CD4-positive, CD25-positive, alpha-beta regulatory T cell (primary cell): ENCODE data around the gene OTUD5. TPM values are rescaled to one million over a fixed set of nuclear protein-coding genes. Genes with fewer than 3 reads are reported as not detected.
"Not testable (repeated sequence)": the region's sequence is repeated elsewhere in the genome, so short reads cannot be mapped to it uniquely, and the experiment has no call there.

Experiments used
- ATAC-seq, 2 donors: fragments of 150-1000 bp; cut with Tn5 transposase; one replicate each; pipeline ENCODE4 v1.10.0; 2021; ENCODE audit warnings: low read depth in 2 of 2, moderate number of reproducible peaks in 2 of 2, moderate library complexity in 1 of 2
- DNase-seq, 3 donors: peaks; one replicate each; pipeline versions ENCODE4 v3.0.0 to v3.0.0-alpha.2; 2012 to 2022; ENCODE audit warnings: mixed read lengths in 1 of 3
- H3K27ac ChIP-seq: one replicate; pipeline ENCODE4 v1.7.0; 2013; ENCODE audit warnings: mild to moderate bottlenecking, low read length; ENCODE audit not compliant: insufficient read depth, poor library complexity, severe bottlenecking
- H3K27me3 ChIP-seq: one replicate; pipeline ENCODE4 v1.7.0; 2013; ENCODE audit warnings: low read length; ENCODE audit not compliant: control insufficient read depth, insufficient read depth
- H3K36me3 ChIP-seq: one replicate; pipeline ENCODE4 v1.7.0; 2013; ENCODE audit warnings: mild to moderate bottlenecking, low read length, moderate library complexity; ENCODE audit not compliant: control insufficient read depth, insufficient read depth
- H3K4me1 ChIP-seq: 2 replicates; pipeline ENCODE4 v1.7.0; 2013; ENCODE audit warnings: mild to moderate bottlenecking, low read length; ENCODE audit not compliant: insufficient read depth, control insufficient read depth, poor library complexity, severe bottlenecking
- H3K4me3 ChIP-seq: one replicate; pipeline ENCODE4 v1.7.0; 2013; ENCODE audit warnings: low read depth, mild to moderate bottlenecking, low read length, moderate library complexity
- H3K9me3 ChIP-seq, 2 experiments: 1 replicate in 1 of 2; 2 replicates in 1 of 2; pipeline ENCODE4 v1.7.0; 2013; ENCODE audit warnings: low read length in 2 of 2, mild to moderate bottlenecking in 1 of 2, moderate library complexity in 1 of 2; ENCODE audit not compliant: control insufficient read depth in 2 of 2
- H3K27ac Mint-ChIP-seq, 3 donors: one replicate each; pipeline ENCODE4 v1.8.0; 2020 to 2022; ENCODE audit warnings: mild to moderate bottlenecking in 3 of 3, mixed read lengths in 3 of 3, moderate library complexity in 2 of 3
- H3K27me3 Mint-ChIP-seq: one replicate; pipeline ENCODE4 v1.8.0; 2022; ENCODE audit warnings: mild to moderate bottlenecking, mixed read lengths
- H3K36me3 Mint-ChIP-seq: one replicate; pipeline ENCODE4 v1.8.0; 2020; ENCODE audit warnings: mixed read lengths
- H3K4me1 Mint-ChIP-seq, 4 donors: one replicate each; pipeline ENCODE4 v1.8.0; 2020 to 2022; ENCODE audit warnings: mixed read lengths in 4 of 4, mild to moderate bottlenecking in 1 of 4
- H3K4me3 Mint-ChIP-seq, 4 donors: one replicate each; pipeline ENCODE4 v1.8.0; 2020 to 2022; ENCODE audit warnings: mild to moderate bottlenecking in 4 of 4, mixed read lengths in 4 of 4, moderate library complexity in 3 of 4
- H3K9me3 Mint-ChIP-seq, 7 donors: one replicate each; pipeline ENCODE4 v1.8.0; 2020 to 2022; ENCODE audit warnings: mixed read lengths in 7 of 7, mild to moderate bottlenecking in 3 of 7, moderate library complexity in 2 of 7
- polyA plus RNA-seq, 4 donors: library from polyadenylated mRNA; unstranded; fragments of 300-500 nt; fragmentation: Illumina TruSeq; gene quantifications; one replicate each; pipeline ENCODE4 v1.2.3, GENCODE V29; 2021
- total RNA-seq: library from RNA; stranded (reverse); gene quantifications from one replicate; pipeline ENCODE4 v1.2.3, GENCODE V29; 2022

Gene OTUD5
- total and polyA plus RNA-seq, 5 donors from 2014 or later = 20.2 to 110 (median 31.1) TPM

- peak overlapping the region; percentile 65 for H3K27ac ChIP-seq
- ATAC-seq = no peak
- H3K27ac Mint-ChIP-seq = peak overlapping the region; percentile 59 to 93 (median 88)
- peak overlapping the region; percentile 85 to 99 (median 92) for H3K4me3 Mint-ChIP-seq
- H3K9me3 Mint-ChIP-seq = peaks cover 0 to 2% (median 0%) of the 10 kb centered on the region in 7 donors
- H3K27me3 Mint-ChIP-seq = no peaks in the 10 kb centered on the region
- H3K27me3 ChIP-seq = no peaks in the 10 kb centered on the region
- H3K36me3 ChIP-seq = peaks cover 3% of the 10 kb centered on the region
- peaks cover 6% of the 10 kb centered on the region for H3K4me1 ChIP-seq
- DNase-seq = no peak
- no peaks in the 10 kb centered on the region for H3K36me3 Mint-ChIP-seq
- H3K4me3 ChIP-seq = peak overlapping the region; percentile 76
- peaks cover 6 to 24% (median 7%) of the 10 kb centered on the region in 4 donors for H3K4me1 Mint-ChIP-seq
- no peaks in the 10 kb centered on the region for H3K9me3 ChIP-seq
Observed at GRCh38 chrX:48890296-48890925, 67.0 kb downstream of the OTUD5 start.

- not testable (repeated sequence) for H3K9me3 ChIP-seq, H3K27ac ChIP-seq, H3K4me3 Mint-ChIP-seq, H3K27me3 Mint-ChIP-seq, H3K36me3 ChIP-seq, H3K36me3 Mint-ChIP-seq, H3K27me3 ChIP-seq, ATAC-seq, H3K9me3 Mint-ChIP-seq, H3K4me1 ChIP-seq, DNase-seq, H3K4me3 ChIP-seq, H3K4me1 Mint-ChIP-seq, H3K27ac Mint-ChIP-seq
Observed at GRCh38 chrX:48886586-48886985, 70.8 kb downstream of the OTUD5 start.

- Histone ChIP-seq H3K27ac (no peak overlapping the region), H3K27me3 (no peaks in the 10 kb centered on the region), H3K9me3 (no peaks in the 10 kb centered on the region), H3K4me3 (no peak overlapping the region), H3K4me1 (no peaks in the 10 kb centered on the region), H3K36me3 (no peaks in the 10 kb centered on the region)
- no peak overlapping the region for H3K27ac Mint-ChIP-seq
- no peak overlapping the region for H3K4me3 Mint-ChIP-seq
- no peak for ATAC-seq
- no peaks in the 10 kb centered on the region for H3K36me3 Mint-ChIP-seq
- no peaks in the 10 kb centered on the region for H3K9me3 Mint-ChIP-seq
- no peaks in the 10 kb centered on the region for H3K4me1 Mint-ChIP-seq
- no peaks in the 10 kb centered on the region for H3K27me3 Mint-ChIP-seq
- no peak for DNase-seq
Observed at GRCh38 chrX:48883729-48884128, 73.7 kb downstream of the OTUD5 start.

- H3K4me3 ChIP-seq, H3K36me3 ChIP-seq, H3K4me3 Mint-ChIP-seq, H3K9me3 ChIP-seq, H3K4me1 Mint-ChIP-seq, H3K4me1 ChIP-seq, H3K27me3 ChIP-seq, ATAC-seq, H3K36me3 Mint-ChIP-seq, H3K27ac ChIP-seq, H3K9me3 Mint-ChIP-seq, DNase-seq, H3K27me3 Mint-ChIP-seq: not testable (repeated sequence)
- H3K27ac Mint-ChIP-seq = peak overlapping the region in 1 of 3 donors; percentile 43
Observed at GRCh38 chrX:48876944-48877343, 80.5 kb downstream of the OTUD5 start.

Other genes starting within 250 kb of the OTUD5 start
- not detected for gene GLOD5, start 195.9 kb downstream of the OTUD5 start, total RNA-seq
- gene GLOD5, start 195.9 kb downstream of the OTUD5 start, polyA plus RNA-seq = not detected
- gene GATA1, start 171.0 kb downstream of the OTUD5 start, total RNA-seq = 0.67 TPM
- not detected for gene GATA1, start 171.0 kb downstream of the OTUD5 start, polyA plus RNA-seq
- gene HDAC6, start 155.5 kb downstream of the OTUD5 start, total RNA-seq = 86.6 TPM
- gene HDAC6, start 155.5 kb downstream of the OTUD5 start, polyA plus RNA-seq = 10 to 100 TPM; 12.6 to 22.0 (median 17.7) TPM
- not detected for gene ERAS, start 131.1 kb downstream of the OTUD5 start, total RNA-seq
- not detected for gene ERAS, start 131.1 kb downstream of the OTUD5 start, polyA plus RNA-seq
- 2.6 TPM for gene PCSK1N, start 122.0 kb downstream of the OTUD5 start, total RNA-seq
- gene PCSK1N, start 122.0 kb downstream of the OTUD5 start, polyA plus RNA-seq = 1 to 10 TPM; 1.4 to 9.2 (median 4.4) TPM
- gene TIMM17B, start 59.8 kb downstream of the OTUD5 start, total RNA-seq = 31.4 TPM
- 10 to 100 TPM; 47.6 to 65.1 (median 55.2) TPM for gene TIMM17B, start 59.8 kb downstream of the OTUD5 start, polyA plus RNA-seq
- 70.0 TPM for gene PQBP1, start 59.7 kb downstream of the OTUD5 start, total RNA-seq
- 10 to 100 TPM; 83.7 to 98.9 (median 95.8) TPM for gene PQBP1, start 59.7 kb downstream of the OTUD5 start, polyA plus RNA-seq
- 50.0 TPM for gene SLC35A2, start 46.0 kb downstream of the OTUD5 start, total RNA-seq
- gene SLC35A2, start 46.0 kb downstream of the OTUD5 start, polyA plus RNA-seq = 10 to 100 TPM in 2 of 4 donors, 1 to 10 TPM in 2; 7.4 to 13.8 (median 9.0) TPM
- gene PIM2, start 38.6 kb downstream of the OTUD5 start, total RNA-seq = 391 TPM
- gene PIM2, start 38.6 kb downstream of the OTUD5 start, polyA plus RNA-seq = 100 to 1,000 TPM; 475 to 549 (median 501) TPM
- gene KCND1, start 14.2 kb upstream of the OTUD5 start, total RNA-seq = 2.3 TPM
- gene KCND1, start 14.2 kb upstream of the OTUD5 start, polyA plus RNA-seq = under 1 TPM; 0.05 to 0.11 (median 0.07) TPM
- gene GRIPAP1, start 44.7 kb upstream of the OTUD5 start, total RNA-seq = 126 TPM
- gene GRIPAP1, start 44.7 kb upstream of the OTUD5 start, polyA plus RNA-seq = 10 to 100 TPM in 1 of 4 donors, 1 to 10 TPM in 3; 8.3 to 10.6 (median 9.2) TPM
- 44.2 TPM for gene TFE3, start 85.8 kb upstream of the OTUD5 start, total RNA-seq
- gene TFE3, start 85.8 kb upstream of the OTUD5 start, polyA plus RNA-seq = 1 to 10 TPM; 3.4 to 5.1 (median 4.4) TPM
- gene CCDC120, start 101.4 kb upstream of the OTUD5 start, total RNA-seq = 10.2 TPM
- under 1 TPM; 0.13 to 0.34 (median 0.30) TPM for gene CCDC120, start 101.4 kb upstream of the OTUD5 start, polyA plus RNA-seq
- 20.4 TPM for gene PRAF2, start 116.4 kb upstream of the OTUD5 start, total RNA-seq
- 10 to 100 TPM; 40.6 to 49.4 (median 44.0) TPM for gene PRAF2, start 116.4 kb upstream of the OTUD5 start, polyA plus RNA-seq
- 85.6 TPM for gene WDR45, start 122.3 kb upstream of the OTUD5 start, total RNA-seq
- 10 to 100 TPM; 62.8 to 72.1 (median 68.2) TPM for gene WDR45, start 122.3 kb upstream of the OTUD5 start, polyA plus RNA-seq
- 17.4 TPM for gene GPKOW, start 166.1 kb upstream of the OTUD5 start, total RNA-seq
- gene GPKOW, start 166.1 kb upstream of the OTUD5 start, polyA plus RNA-seq = 10 to 100 TPM; 34.9 to 43.0 (median 37.7) TPM
- gene MAGIX, start 205.2 kb upstream of the OTUD5 start, total RNA-seq = 0.57 TPM
- 1 to 10 TPM in 1 of 4 donors, under 1 TPM in 3; 0.49 to 1.0 (median 0.62) TPM for gene MAGIX, start 205.2 kb upstream of the OTUD5 start, polyA plus RNA-seq
- 141 TPM for gene PLP2, start 214.3 kb upstream of the OTUD5 start, total RNA-seq
- 100 to 1,000 TPM; 222 to 354 (median 242) TPM for gene PLP2, start 214.3 kb upstream of the OTUD5 start, polyA plus RNA-seq
- gene PRICKLE3, start 228.8 kb upstream of the OTUD5 start, total RNA-seq = 7.3 TPM
- gene PRICKLE3, start 228.8 kb upstream of the OTUD5 start, polyA plus RNA-seq = 1 to 10 TPM; 2.7 to 4.7 (median 3.5) TPM
- gene SYP, start 242.6 kb upstream of the OTUD5 start, total RNA-seq = 1.3 TPM
- gene SYP, start 242.6 kb upstream of the OTUD5 start, polyA plus RNA-seq = under 1 TPM; 0.67 to 0.95 (median 0.84) TPM